Progenitor cell of endocrine pancreas (in vitro differentiated cells): ENCODE results near the gene CNTN1. TPM values are rescaled to one million over a fixed set of nuclear protein-coding genes. Genes with fewer than 3 reads are reported as not detected.
A peak's percentile ranks its signal among the peaks of the same experiment; 100 is the strongest.

Experiments
- DNase-seq: peaks from one replicate; pipeline ENCODE4 v3.0.0; 2021; ENCODE audit warnings: low spot score; ENCODE audit not compliant: unreplicated experiment
- H3K27ac Mint-ChIP-seq: 2 replicates; pipeline ENCODE4 v1.8.0; 2021; ENCODE audit warnings: mild to moderate bottlenecking, moderate library complexity, mixed read lengths
- H3K27me3 Mint-ChIP-seq: 2 replicates; pipeline ENCODE4 v1.8.0; 2021; ENCODE audit warnings: mixed read lengths
- H3K36me3 Mint-ChIP-seq: 2 replicates; pipeline ENCODE4 v1.8.0; 2022; ENCODE audit warnings: mixed read lengths; ENCODE audit not compliant: insufficient read depth
- H3K4me1 Mint-ChIP-seq: 2 replicates; pipeline ENCODE4 v1.8.0; 2021; ENCODE audit warnings: low read depth, mixed read lengths
- H3K4me3 Mint-ChIP-seq: 2 replicates; pipeline ENCODE4 v1.8.0; 2021; ENCODE audit warnings: low read depth, mild to moderate bottlenecking, moderate library complexity, mixed read lengths
- H3K9me3 Mint-ChIP-seq: 2 replicates; pipeline ENCODE4 v1.8.0; 2021; ENCODE audit warnings: low read depth, mixed read lengths
- total RNA-seq: library from RNA; stranded (reverse); gene quantifications from 2 replicates; pipeline ENCODE4 v1.2.1, GENCODE V29; 2021
- TF ChIP-seq, protein P1 (sequence below): fragments of 200-600 bp; sonication (generic); IDR thresholded peaks from one replicate; pipeline ENCODE4 v1.5.0; 2021; ENCODE audit warnings: antibody characterized with exemption, mild to moderate bottlenecking; ENCODE audit not compliant: unreplicated experiment

CNTN1 gene
- total RNA-seq, 1 donor from 2014 or later = 3.1 TPM

DNA sequence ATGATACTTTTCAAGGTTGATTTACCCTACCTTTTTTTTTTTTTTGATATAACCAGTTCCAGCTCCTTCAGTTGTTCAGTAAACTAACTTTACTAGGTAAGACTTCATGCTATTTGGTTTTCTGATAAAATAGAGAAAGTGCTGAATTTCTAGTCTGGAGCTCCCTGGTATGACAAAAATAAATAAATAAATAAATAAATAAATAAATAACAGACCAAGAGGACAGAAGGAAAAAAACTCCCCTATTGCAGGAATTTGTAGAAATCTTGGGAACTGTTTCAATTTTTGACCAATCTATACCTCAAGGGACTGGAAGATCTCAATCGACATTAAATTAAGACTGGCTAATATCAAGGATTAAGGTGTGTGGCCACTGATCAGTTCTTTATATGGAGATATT lies 265.2 kb downstream of the CNTN1 start:
- DNase-seq = no peak
- no peak overlapping the region for H3K27ac Mint-ChIP-seq
- no peak overlapping the region for H3K4me3 Mint-ChIP-seq
- no peaks in the 10 kb centered on the region for H3K9me3 Mint-ChIP-seq
- H3K27me3 Mint-ChIP-seq = no peaks in the 10 kb centered on the region
- H3K36me3 Mint-ChIP-seq = no peaks in the 10 kb centered on the region
- TF ChIP-seq, protein P1, sequence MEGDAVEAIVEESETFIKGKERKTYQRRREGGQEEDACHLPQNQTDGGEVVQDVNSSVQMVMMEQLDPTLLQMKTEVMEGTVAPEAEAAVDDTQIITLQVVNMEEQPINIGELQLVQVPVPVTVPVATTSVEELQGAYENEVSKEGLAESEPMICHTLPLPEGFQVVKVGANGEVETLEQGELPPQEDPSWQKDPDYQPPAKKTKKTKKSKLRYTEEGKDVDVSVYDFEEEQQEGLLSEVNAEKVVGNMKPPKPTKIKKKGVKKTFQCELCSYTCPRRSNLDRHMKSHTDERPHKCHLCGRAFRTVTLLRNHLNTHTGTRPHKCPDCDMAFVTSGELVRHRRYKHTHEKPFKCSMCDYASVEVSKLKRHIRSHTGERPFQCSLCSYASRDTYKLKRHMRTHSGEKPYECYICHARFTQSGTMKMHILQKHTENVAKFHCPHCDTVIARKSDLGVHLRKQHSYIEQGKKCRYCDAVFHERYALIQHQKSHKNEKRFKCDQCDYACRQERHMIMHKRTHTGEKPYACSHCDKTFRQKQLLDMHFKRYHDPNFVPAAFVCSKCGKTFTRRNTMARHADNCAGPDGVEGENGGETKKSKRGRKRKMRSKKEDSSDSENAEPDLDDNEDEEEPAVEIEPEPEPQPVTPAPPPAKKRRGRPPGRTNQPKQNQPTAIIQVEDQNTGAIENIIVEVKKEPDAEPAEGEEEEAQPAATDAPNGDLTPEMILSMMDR = no peak
- H3K4me1 Mint-ChIP-seq = no peaks in the 10 kb centered on the region

- Mint-ChIP-seq H3K27me3 (no peaks in the 10 kb centered on the region), H3K27ac (no peak overlapping the region), H3K4me1 (no peaks in the 10 kb centered on the region), H3K9me3 (no peaks in the 10 kb centered on the region), H3K36me3 (no peaks in the 10 kb centered on the region), H3K4me3 (no peak overlapping the region)
- TF ChIP-seq, protein P1 = no peak
- DNase-seq = no peak
These were observed 266.8 kb downstream of the CNTN1 start for GRCh38 chr12:40959041-40959440.

- Mint-ChIP-seq H3K36me3 (no peaks in the 10 kb centered on the region), H3K9me3 (no peaks in the 10 kb centered on the region), H3K27ac (no peak overlapping the region), H3K27me3 (no peaks in the 10 kb centered on the region), H3K4me1 (no peaks in the 10 kb centered on the region), H3K4me3 (no peak overlapping the region)
- TF ChIP-seq, protein P1 = no peak
- DNase-seq = no peak
These were observed 271.5 kb downstream of the CNTN1 start for GRCh38 chr12:40963751-40964150.

DNA sequence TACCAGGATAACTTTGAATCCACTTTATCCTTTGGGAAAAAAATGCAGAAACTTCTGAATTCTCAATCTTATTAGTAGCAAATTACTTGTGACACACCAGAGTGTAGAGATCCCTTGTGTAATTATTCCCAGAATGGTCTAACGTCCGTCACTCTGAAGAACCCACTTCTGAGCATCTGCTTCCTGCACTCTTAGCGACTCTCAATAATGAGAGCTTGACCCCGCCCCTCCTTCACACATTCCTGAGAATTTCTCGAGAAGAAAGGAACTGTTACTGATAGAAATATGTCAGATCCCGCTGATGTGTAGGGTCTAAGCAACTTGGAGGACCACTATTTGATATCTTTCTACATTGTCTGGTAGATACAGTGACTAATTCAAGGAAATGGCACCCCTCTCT lies 277.6 kb downstream of the CNTN1 start:
- Mint-ChIP-seq H3K4me1 (no peaks in the 10 kb centered on the region), H3K36me3 (no peaks in the 10 kb centered on the region), H3K27me3 (no peaks in the 10 kb centered on the region), H3K9me3 (no peaks in the 10 kb centered on the region), H3K27ac (no peak overlapping the region), H3K4me3 (no peak overlapping the region)
- TF ChIP-seq, protein P1 = no peak
- no peak for DNase-seq

DNA sequence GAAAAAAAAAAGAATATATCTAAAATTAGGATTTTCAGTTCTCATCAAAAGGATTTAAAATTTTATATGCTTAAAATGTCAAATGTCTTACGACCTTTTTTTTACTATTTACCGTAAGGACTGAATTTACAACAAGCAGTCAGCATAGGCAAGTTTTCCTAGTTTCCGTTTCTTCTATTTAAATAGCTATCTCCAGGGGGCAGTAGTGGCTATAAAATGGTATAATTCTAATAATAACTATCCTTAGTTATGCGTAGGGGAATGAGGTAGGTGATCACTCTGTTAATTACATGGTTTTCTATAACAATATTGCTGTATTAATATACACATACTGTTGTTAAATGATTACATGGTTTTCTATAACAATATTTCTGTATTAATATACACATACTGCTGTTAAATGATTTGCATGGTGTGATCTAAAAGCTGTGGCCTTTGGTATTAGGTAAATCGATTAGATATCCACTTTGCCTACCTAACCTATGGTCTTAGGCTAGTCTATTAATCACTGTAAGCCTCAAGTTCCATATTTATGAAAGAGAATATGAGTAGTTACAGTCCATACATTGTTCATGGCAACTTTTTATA lies 278.2 kb downstream of the CNTN1 start:
- H3K4me1 Mint-ChIP-seq = no peaks in the 10 kb centered on the region
- DNase-seq = no peak

More for the DNA sequence above, 278.2 kb downstream of the CNTN1 start:
- Mint-ChIP-seq H3K27ac (no peak overlapping the region), H3K27me3 (no peaks in the 10 kb centered on the region), H3K36me3 (no peaks in the 10 kb centered on the region), H3K9me3 (no peaks in the 10 kb centered on the region), H3K4me3 (no peak overlapping the region)
- TF ChIP-seq, protein P1 = peak; percentile 39
